ENCODE data around the gene FLNB. TPM values are rescaled to one million over a fixed set of nuclear protein-coding genes. Genes with fewer than 3 reads are reported as not detected.

FLNB gene
- total and polyA plus RNA-seq, 9 of the 15 experiments (the other 6 are each of a cell fraction or from before 2014, with no cell fraction given): 9.4 to 48.1 (median 25.6) TPM

DNA sequence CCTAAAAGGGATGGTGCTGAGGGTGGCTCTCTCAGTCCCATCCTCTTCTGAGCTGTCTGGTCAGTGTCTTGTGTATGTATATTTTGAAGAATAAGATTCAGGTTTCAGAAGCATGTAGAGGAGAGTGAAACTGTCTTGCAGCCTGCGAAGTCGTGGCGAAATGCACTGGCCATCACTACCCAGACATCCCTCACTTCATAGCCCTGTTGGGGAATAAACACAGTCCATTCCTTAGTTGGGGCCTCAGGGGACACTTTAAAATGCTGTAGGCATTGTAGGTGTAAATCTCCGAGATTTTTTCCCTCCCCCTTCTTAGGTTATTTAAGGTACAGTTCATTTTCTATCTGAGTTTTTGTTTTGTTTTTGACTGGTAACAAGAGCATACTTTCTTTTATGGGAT, 108.8 kb downstream of the FLNB start (continued):
- TF ChIP-seq ZNF699 (CRISPR knock-in tag; IDR thresholded peaks at IDR 0.05; ENCODE audit: insufficient replicate concordance): no peak
- no peak for TF ChIP-seq SAP30 (IDR thresholded peaks at IDR 0.05; ENCODE audit: borderline replicate concordance, insufficient read depth, low read depth, low read length, poor library complexity, severe bottlenecking)
- TF ChIP-seq DPF2 (IDR thresholded peaks at IDR 0.05): no peak
- no peak for TF ChIP-seq HDAC3 (IDR thresholded peaks at IDR 0.05; ENCODE audit: borderline replicate concordance, partially characterized antibody)

GRCh38 chr3:58117561-58118181, 109.4 kb downstream of the FLNB start:
- Histone ChIP-seq H3K4me2 (ENCODE audit: insufficient read depth, low read length) (no peak overlapping the region), H3K9me1 (ENCODE audit: control insufficient read depth, insufficient read depth, low read length) (no peaks in the 10 kb centered on the region), H2AFZ (ENCODE audit: low read depth, low read length) (no peak overlapping the region), H3K9me3 (replicated peaks; ENCODE audit: control insufficient read depth, insufficient read depth, low read depth, low read length) (no peaks in the 10 kb centered on the region), H3K27ac (ENCODE audit: extremely low read depth, low read depth, low read length) (no peak overlapping the region), H3K27me3 (ENCODE audit: control insufficient read depth in 2 of 2, insufficient read depth in 2 of 2, low read length in 2 of 2) (no peaks in the 10 kb centered on the region), H4K20me1 (replicated peaks; ENCODE audit: control insufficient read depth, insufficient read depth, low read length) (no peaks in the 10 kb centered on the region), H3K9ac (ENCODE audit: insufficient read depth in 1 of 2, low read depth in 2 of 2, low read length in 2 of 2) (peak overlapping the region in 1 of 2 experiments; percentile 75; a peak in 1 of 4 replicates), H3K4me1 (replicated peaks in 1 of 2; ENCODE audit: control insufficient read depth in 2 of 2, insufficient read depth in 2 of 2, low read length in 2 of 2) (no peaks in the 10 kb centered on the region; a peak in 1 of 5 replicates), H3K36me3 (ENCODE audit: control insufficient read depth, insufficient read depth, low read length) (peaks cover 55% of the 10 kb centered on the region; the same call in 2 of the 3 replicates), H3K79me2 (ENCODE audit: control insufficient read depth, insufficient read depth, low read length) (no peaks in the 10 kb centered on the region), H3K4me3 (no peak overlapping the region)
- no TSS peak for BruUV-seq (replicated peaks)
- ChIA-PET CTCF (ENCODE audit: low intra/inter-chr PET ratio) (no interaction called here), POLR2A (no interaction called here)
- in situ Hi-C loops (cut with MboI) (no loop called here), intact Hi-C loops (cut with micrococcal nuclease) (no loop called here)
- FAIRE-seq: no peak
- 77% methylated on average over 9 of the region's 14 CpGs for WGBS (ENCODE audit: insufficient coverage, low coverage, missing lambda C conversion rate)
- no peak for ATAC-seq
- no peak for DNase-seq (ENCODE audit: extremely low read depth in 1 of 4, low spot score in 3 of 4)
- TF ChIP-seq CC2D1A (IDR thresholded peaks at IDR 0.05) (no peak), CHD1 (IDR thresholded peaks at IDR 0.05; ENCODE audit: low read length) (no peak), JUN (IDR thresholded peaks at IDR 0.05; ENCODE audit: borderline replicate concordance, low read depth, low read length) (no peak), JUN (CRISPR knock-in tag; IDR thresholded peaks at IDR 0.05; ENCODE audit: borderline replicate concordance) (no peak), CHCHD3 (CRISPR knock-in tag; IDR thresholded peaks at IDR 0.05) (no peak), POU5F1 (IDR thresholded peaks at IDR 0.05; ENCODE audit: borderline replicate concordance, low read depth, low read length, partially characterized antibody) (no peak), U2AF1 (optimal IDR thresholded peaks at IDR 0.05; ENCODE audit: low read depth, low read length) (no peak), BRD9 (IDR thresholded peaks at IDR 0.05; ENCODE audit: low read depth, partially characterized antibody) (no peak), FOSL1 (tag; conservative IDR thresholded peaks at IDR 0.05) (no peak), SAP30 (IDR thresholded peaks at IDR 0.05; ENCODE audit: borderline replicate concordance, insufficient read depth, low read depth, low read length, poor library complexity, severe bottlenecking) (no peak), ZNF512 (tag; IDR thresholded peaks at IDR 0.05) (no peak), ARHGAP35 (IDR thresholded peaks at IDR 0.05; ENCODE audit: partially characterized antibody) (no peak), TEAD4 (IDR thresholded peaks at IDR 0.05; ENCODE audit: low read length) (no peak), TEAD4 (CRISPR knock-in tag; IDR thresholded peaks at IDR 0.05; ENCODE audit: borderline replicate concordance) (no peak)
- TF ChIP-seq, protein P1, sequence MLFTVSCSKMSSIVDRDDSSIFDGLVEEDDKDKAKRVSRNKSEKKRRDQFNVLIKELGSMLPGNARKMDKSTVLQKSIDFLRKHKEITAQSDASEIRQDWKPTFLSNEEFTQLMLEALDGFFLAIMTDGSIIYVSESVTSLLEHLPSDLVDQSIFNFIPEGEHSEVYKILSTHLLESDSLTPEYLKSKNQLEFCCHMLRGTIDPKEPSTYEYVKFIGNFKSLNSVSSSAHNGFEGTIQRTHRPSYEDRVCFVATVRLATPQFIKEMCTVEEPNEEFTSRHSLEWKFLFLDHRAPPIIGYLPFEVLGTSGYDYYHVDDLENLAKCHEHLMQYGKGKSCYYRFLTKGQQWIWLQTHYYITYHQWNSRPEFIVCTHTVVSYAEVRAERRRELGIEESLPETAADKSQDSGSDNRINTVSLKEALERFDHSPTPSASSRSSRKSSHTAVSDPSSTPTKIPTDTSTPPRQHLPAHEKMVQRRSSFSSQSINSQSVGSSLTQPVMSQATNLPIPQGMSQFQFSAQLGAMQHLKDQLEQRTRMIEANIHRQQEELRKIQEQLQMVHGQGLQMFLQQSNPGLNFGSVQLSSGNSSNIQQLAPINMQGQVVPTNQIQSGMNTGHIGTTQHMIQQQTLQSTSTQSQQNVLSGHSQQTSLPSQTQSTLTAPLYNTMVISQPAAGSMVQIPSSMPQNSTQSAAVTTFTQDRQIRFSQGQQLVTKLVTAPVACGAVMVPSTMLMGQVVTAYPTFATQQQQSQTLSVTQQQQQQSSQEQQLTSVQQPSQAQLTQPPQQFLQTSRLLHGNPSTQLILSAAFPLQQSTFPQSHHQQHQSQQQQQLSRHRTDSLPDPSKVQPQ (CRISPR knock-in tag; IDR thresholded peaks at IDR 0.05; ENCODE audit: borderline replicate concordance): no peak

Data from K562 (cell line).